Liver (tissue), 3 donors: ENCODE measurements around the gene PIP5K1C.

ENCODE experiments used
- GABPA ChIP-seq, 2 donors: IDR thresholded peaks in 1 of 2; conservative IDR thresholded peaks in 1 of 2; 2 replicates each; pipeline ENCODE4 v1.6.1; 2016; ENCODE audit warnings: antibody characterized with exemption in 2 of 2, mild to moderate bottlenecking in 1 of 2, moderate library complexity in 1 of 2
- HNF4A ChIP-seq, 2 donors: conservative IDR thresholded peaks; 2 replicates each; pipeline ENCODE4 v1.6.1; 2016; ENCODE audit warnings: antibody characterized with exemption in 2 of 2, mild to moderate bottlenecking in 2 of 2
- HNF4G ChIP-seq: IDR thresholded peaks from 2 replicates; pipeline ENCODE4 v1.6.1; 2016; ENCODE audit warnings: antibody characterized with exemption
- JUND ChIP-seq, 2 donors: IDR thresholded peaks; 2 replicates each; pipeline ENCODE4 v1.6.1; 2016; ENCODE audit warnings: antibody characterized with exemption in 2 of 2
- NR2F2 ChIP-seq: IDR thresholded peaks from 2 replicates; pipeline ENCODE4 v1.6.1; 2016; ENCODE audit warnings: antibody characterized with exemption
- RAD21 ChIP-seq, 2 donors: IDR thresholded peaks; 2 replicates each; pipeline ENCODE4 v1.6.1; 2016; ENCODE audit warnings: antibody characterized with exemption in 2 of 2, mild to moderate bottlenecking in 2 of 2
- SP1 ChIP-seq: IDR thresholded peaks from 2 replicates; pipeline ENCODE4 v1.6.1; 2018; ENCODE audit warnings: antibody characterized with exemption, mild to moderate bottlenecking
- TAF1 ChIP-seq: conservative IDR thresholded peaks from 2 replicates; pipeline ENCODE4 v1.6.1; 2016; ENCODE audit warnings: antibody characterized with exemption, mild to moderate bottlenecking
- TF ChIP-seq, protein P1 (sequence below): fragments of 150-350 bp; IDR thresholded peaks from 2 replicates; pipeline ENCODE4 v1.5.1; 2017; ENCODE audit warnings: improper control_type of control experiment, low read depth, low read length; ENCODE audit not compliant: missing input control
- TF ChIP-seq, protein P2 (sequence below): IDR thresholded peaks from 2 replicates; pipeline ENCODE4 v1.6.1; 2016; ENCODE audit warnings: antibody characterized with exemption
- TF ChIP-seq, protein P3 (sequence below): IDR thresholded peaks from 2 replicates; pipeline ENCODE4 v1.6.1; 2016; ENCODE audit warnings: antibody characterized with exemption
- TF ChIP-seq, protein P4 (sequence below): IDR thresholded peaks from 2 replicates; pipeline ENCODE4 v1.6.1; 2016; ENCODE audit warnings: antibody characterized with exemption, mild to moderate bottlenecking
- TF ChIP-seq, protein P5 (sequence below): IDR thresholded peaks from 2 replicates; pipeline ENCODE4 v1.6.1; 2016; ENCODE audit warnings: antibody characterized with exemption
- donor health status: healthy.
- donor health status: healthy.

DNA sequence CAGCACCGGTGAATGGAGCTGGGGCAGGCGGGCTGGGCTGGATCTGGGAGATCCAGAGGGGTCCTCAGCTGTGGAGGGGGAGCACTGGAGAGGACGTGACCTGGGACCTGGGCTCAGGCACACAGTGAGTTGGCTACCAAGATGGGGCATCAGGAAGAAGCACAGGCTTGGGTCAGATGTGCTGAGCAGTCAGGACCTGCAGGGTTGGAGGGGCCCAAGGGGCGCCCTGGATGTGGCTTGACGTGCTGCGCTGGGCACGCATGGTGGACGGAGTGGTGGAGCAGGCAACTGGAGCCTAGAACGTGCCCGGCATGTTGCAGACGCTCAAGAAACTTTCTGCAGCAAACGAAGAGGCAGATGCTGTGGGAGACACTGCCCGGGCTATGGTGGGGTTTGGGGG, 20.7 kb downstream of the PIP5K1C start:
- TF ChIP-seq, protein P1, sequence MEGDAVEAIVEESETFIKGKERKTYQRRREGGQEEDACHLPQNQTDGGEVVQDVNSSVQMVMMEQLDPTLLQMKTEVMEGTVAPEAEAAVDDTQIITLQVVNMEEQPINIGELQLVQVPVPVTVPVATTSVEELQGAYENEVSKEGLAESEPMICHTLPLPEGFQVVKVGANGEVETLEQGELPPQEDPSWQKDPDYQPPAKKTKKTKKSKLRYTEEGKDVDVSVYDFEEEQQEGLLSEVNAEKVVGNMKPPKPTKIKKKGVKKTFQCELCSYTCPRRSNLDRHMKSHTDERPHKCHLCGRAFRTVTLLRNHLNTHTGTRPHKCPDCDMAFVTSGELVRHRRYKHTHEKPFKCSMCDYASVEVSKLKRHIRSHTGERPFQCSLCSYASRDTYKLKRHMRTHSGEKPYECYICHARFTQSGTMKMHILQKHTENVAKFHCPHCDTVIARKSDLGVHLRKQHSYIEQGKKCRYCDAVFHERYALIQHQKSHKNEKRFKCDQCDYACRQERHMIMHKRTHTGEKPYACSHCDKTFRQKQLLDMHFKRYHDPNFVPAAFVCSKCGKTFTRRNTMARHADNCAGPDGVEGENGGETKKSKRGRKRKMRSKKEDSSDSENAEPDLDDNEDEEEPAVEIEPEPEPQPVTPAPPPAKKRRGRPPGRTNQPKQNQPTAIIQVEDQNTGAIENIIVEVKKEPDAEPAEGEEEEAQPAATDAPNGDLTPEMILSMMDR: no peak
- TF ChIP-seq, protein P2, sequence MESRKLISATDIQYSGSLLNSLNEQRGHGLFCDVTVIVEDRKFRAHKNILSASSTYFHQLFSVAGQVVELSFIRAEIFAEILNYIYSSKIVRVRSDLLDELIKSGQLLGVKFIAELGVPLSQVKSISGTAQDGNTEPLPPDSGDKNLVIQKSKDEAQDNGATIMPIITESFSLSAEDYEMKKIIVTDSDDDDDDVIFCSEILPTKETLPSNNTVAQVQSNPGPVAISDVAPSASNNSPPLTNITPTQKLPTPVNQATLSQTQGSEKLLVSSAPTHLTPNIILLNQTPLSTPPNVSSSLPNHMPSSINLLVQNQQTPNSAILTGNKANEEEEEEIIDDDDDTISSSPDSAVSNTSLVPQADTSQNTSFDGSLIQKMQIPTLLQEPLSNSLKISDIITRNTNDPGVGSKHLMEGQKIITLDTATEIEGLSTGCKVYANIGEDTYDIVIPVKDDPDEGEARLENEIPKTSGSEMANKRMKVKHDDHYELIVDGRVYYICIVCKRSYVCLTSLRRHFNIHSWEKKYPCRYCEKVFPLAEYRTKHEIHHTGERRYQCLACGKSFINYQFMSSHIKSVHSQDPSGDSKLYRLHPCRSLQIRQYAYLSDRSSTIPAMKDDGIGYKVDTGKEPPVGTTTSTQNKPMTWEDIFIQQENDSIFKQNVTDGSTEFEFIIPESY: no peak
- TF ChIP-seq JUND (IDR thresholded peaks at IDR 0.05): no peak
- TF ChIP-seq TAF1: no peak
- TF ChIP-seq, protein P3, sequence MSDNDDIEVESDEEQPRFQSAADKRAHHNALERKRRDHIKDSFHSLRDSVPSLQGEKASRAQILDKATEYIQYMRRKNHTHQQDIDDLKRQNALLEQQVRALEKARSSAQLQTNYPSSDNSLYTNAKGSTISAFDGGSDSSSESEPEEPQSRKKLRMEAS: no peak
- no peak for TF ChIP-seq HNF4A (conservative IDR thresholded peaks at IDR 0.05)
- no peak for TF ChIP-seq RAD21 (IDR thresholded peaks at IDR 0.05)
- TF ChIP-seq, protein P4, sequence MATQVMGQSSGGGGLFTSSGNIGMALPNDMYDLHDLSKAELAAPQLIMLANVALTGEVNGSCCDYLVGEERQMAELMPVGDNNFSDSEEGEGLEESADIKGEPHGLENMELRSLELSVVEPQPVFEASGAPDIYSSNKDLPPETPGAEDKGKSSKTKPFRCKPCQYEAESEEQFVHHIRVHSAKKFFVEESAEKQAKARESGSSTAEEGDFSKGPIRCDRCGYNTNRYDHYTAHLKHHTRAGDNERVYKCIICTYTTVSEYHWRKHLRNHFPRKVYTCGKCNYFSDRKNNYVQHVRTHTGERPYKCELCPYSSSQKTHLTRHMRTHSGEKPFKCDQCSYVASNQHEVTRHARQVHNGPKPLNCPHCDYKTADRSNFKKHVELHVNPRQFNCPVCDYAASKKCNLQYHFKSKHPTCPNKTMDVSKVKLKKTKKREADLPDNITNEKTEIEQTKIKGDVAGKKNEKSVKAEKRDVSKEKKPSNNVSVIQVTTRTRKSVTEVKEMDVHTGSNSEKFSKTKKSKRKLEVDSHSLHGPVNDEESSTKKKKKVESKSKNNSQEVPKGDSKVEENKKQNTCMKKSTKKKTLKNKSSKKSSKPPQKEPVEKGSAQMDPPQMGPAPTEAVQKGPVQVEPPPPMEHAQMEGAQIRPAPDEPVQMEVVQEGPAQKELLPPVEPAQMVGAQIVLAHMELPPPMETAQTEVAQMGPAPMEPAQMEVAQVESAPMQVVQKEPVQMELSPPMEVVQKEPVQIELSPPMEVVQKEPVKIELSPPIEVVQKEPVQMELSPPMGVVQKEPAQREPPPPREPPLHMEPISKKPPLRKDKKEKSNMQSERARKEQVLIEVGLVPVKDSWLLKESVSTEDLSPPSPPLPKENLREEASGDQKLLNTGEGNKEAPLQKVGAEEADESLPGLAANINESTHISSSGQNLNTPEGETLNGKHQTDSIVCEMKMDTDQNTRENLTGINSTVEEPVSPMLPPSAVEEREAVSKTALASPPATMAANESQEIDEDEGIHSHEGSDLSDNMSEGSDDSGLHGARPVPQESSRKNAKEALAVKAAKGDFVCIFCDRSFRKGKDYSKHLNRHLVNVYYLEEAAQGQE: no peak
- TF ChIP-seq, protein P5, sequence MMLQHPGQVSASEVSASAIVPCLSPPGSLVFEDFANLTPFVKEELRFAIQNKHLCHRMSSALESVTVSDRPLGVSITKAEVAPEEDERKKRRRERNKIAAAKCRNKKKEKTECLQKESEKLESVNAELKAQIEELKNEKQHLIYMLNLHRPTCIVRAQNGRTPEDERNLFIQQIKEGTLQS: no peak
- no peak for TF ChIP-seq NR2F2
- TF ChIP-seq SP1: no peak
- no peak for TF ChIP-seq HNF4G
- no peak for TF ChIP-seq GABPA (IDR thresholded peaks at IDR 0.05 in 1 of 2, conservative IDR thresholded peaks at IDR 0.05 in 1 of 2)
